SK-N-SH treated with all-trans-retinoic acid at 6 μM for 48 hours (cell line): Measurements from ENCODE around the gene POU4F2.

Source experiments
- CREB5 ChIP-seq: fragments of 250-450 bp; sonication (Bioruptor Pico); IDR thresholded peaks from 2 replicates; pipeline ENCODE4 v1.5.1; 2020; ENCODE audit warnings: low read depth, mild to moderate bottlenecking, moderate library complexity
- CSDC2 ChIP-seq: fragments of 250-450 bp; sonication (Bioruptor Pico); IDR thresholded peaks from 2 replicates; pipeline ENCODE4 v1.5.0; 2020; ENCODE audit warnings: mild to moderate bottlenecking, moderate library complexity
- PATZ1 ChIP-seq: fragments of 250-450 bp; sonication (Bioruptor Pico); IDR thresholded peaks from 2 replicates; pipeline ENCODE4 v1.8.0; 2020; ENCODE audit warnings: mild to moderate bottlenecking, moderate library complexity, borderline replicate concordance
- POU6F1 ChIP-seq: fragments of 250-450 bp; sonication (Bioruptor Pico); IDR thresholded peaks from 2 replicates; pipeline ENCODE4 v1.8.0; 2021; ENCODE audit warnings: low read depth, mild to moderate bottlenecking, moderate library complexity, borderline replicate concordance
- PPARA ChIP-seq: fragments of 250-450 bp; sonication (Bioruptor Pico); IDR thresholded peaks from 2 replicates; pipeline ENCODE4 v1.5.0; 2020; ENCODE audit warnings: mild to moderate bottlenecking, borderline replicate concordance
- SNAI2 ChIP-seq: fragments of 250-450 bp; sonication (Bioruptor Pico); IDR thresholded peaks from 2 replicates; pipeline ENCODE4 v1.5.0; 2020; ENCODE audit warnings: mild to moderate bottlenecking, moderate library complexity
- TCF4 ChIP-seq: fragments of 250-450 bp; sonication (Bioruptor Pico); IDR thresholded peaks from 2 replicates; pipeline ENCODE4 v1.8.0; 2021; ENCODE audit warnings: mild to moderate bottlenecking, moderate library complexity, borderline replicate concordance
- TOX ChIP-seq: fragments of 250-450 bp; sonication (Bioruptor Pico); IDR thresholded peaks from 2 replicates; pipeline ENCODE4 v1.8.0; 2021; ENCODE audit warnings: mild to moderate bottlenecking, moderate library complexity, borderline replicate concordance
- ZFP3 ChIP-seq: fragments of 250-450 bp; sonication (Bioruptor Pico); IDR thresholded peaks from 2 replicates; pipeline ENCODE4 v1.5.0; 2020; ENCODE audit warnings: mild to moderate bottlenecking, moderate library complexity
- ZNF8 ChIP-seq: fragments of 450-650 bp; formaldehyde crosslinking; IDR thresholded peaks from 2 replicates; pipeline ENCODE4 v1.5.0; 2020; ENCODE audit warnings: mild to moderate bottlenecking, moderate library complexity

- no peak for TF ChIP-seq CSDC2 (CRISPR knock-in tag)
- no peak for TF ChIP-seq PATZ1 (CRISPR knock-in tag)
- TF ChIP-seq TCF4 (CRISPR knock-in tag), result no peak
- TF ChIP-seq SNAI2 (CRISPR knock-in tag), result no peak
- no peak for TF ChIP-seq POU6F1 (CRISPR knock-in tag)
- TF ChIP-seq TOX (CRISPR knock-in tag), result no peak
- TF ChIP-seq CREB5 (CRISPR knock-in tag), result no peak
- TF ChIP-seq PPARA (CRISPR knock-in tag), result no peak
- TF ChIP-seq ZNF8 (CRISPR knock-in tag), result no peak
- TF ChIP-seq ZFP3, result no peak
Observed at GRCh38 chr4:146639506-146639932, 826 bp downstream of the POU4F2 start.
